ENCODE results near the gene LRRC47.

The LRRC47 gene

DNA sequence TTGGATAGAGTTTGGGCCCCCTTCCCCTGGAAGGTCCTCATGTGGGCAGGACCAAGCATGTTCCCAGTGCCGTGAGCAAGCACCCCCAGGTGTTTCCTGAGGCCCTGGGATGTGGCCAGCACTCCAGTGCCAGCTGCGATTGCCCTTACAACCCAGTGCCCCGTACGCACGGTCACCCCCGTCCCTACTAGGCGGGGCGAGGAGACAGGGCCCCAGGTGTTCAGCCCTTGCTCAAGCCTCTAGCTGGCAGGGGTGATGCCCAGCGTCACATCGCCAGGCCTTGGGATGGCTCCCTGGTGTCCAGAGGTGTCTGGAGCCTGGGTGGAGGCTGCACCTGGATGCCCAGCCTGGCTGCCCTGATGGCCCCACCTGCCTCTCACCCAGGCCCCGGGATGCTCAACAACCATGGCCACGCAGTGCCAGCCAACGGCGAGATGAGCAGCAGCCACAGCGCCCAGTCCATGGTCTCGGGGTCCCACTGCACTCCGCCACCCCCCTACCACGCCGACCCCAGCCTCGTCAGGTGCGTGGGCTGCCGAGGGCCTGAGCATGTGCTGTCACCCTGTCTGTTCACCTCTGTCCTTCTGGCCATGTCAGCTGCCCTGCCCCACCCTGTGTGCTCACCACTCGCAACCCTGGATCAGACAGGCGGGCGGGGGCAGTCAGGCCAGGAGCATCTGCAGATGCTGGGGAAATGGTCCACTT lies 65.6 kb downstream of the LRRC47 start:
- H3K4me1 ChIP-seq (ENCODE audit: control insufficient read depth in 5 of 5, insufficient read depth in 5 of 5, low read length in 5 of 5): peaks cover 0 to 21% (median 6%) of the 10 kb centered on the region in 5 donors
- peaks cover 34 to 70% (median 55%) of the 10 kb centered on the region in 5 donors for H3K27me3 ChIP-seq (ENCODE audit: control insufficient read depth in 5 of 5, insufficient read depth in 4 of 5, low read length in 5 of 5)
- H3K27ac ChIP-seq (ENCODE audit: low read depth, low read length): no peak overlapping the region
- H3K9me3 ChIP-seq (ENCODE audit: control insufficient read depth in 5 of 5, low read length in 5 of 5): no peaks in the 10 kb centered on the region
- no peak overlapping the region for H3K4me3 ChIP-seq (ENCODE audit: low read depth in 1 of 5, low read length in 5 of 5)
- H3K9ac ChIP-seq (ENCODE audit: low read length in 5 of 5): no peak overlapping the region
- H3K36me3 ChIP-seq (ENCODE audit: control insufficient read depth in 5 of 5, insufficient read depth in 5 of 5, low read length in 5 of 5): peaks cover 0 to 14% (median 2%) of the 10 kb centered on the region in 5 donors

DNA sequence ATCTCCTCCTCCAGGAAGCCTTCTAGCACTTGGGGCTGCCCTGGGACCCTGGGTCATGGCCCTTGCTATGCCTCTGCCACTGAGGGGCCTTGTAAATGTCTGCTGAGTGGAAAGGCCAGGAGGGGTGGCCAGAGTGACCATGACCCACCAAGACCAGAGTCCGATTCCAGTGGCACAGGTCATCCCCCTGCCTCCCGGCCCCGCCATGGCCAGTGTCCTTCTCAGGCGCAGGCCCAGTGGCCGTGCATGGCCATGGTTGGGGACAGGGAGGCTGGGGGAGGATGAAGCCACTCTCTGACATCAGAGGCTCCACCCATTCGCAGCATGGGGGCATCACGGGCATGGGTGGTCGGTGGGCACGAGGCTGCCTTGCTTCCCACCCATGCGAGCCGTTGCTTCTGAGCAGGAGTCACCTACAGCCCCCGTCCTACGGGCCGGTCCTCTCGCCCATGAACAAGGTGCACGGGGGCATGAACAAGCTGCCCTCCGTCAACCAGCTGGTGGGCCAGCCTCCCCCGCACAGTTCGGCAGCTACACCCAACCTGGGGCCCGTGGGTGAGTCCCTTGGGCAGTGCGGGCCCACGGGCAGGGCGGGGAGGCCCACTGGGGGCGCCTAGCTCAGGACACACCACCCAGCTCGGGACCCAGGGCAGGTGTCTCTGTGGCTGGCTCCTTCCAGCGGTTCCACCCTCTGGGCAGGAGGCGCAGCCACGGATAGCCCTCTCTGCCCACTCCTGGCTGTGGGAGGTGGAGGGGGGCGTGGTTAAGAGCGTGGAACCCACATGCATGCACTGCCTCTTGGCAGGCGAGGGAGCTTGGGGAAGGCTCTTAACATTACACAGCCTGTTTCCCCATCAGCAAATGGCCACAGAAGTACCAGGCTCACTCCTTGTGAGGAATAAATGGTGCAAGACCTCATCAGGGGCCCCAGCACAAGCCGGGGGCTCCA lies 66.4 kb downstream of the LRRC47 start:
- Histone ChIP-seq H3K9ac (ENCODE audit: low read length in 5 of 5) (no peak overlapping the region), H3K36me3 (ENCODE audit: control insufficient read depth in 5 of 5, insufficient read depth in 5 of 5, low read length in 5 of 5) (peaks cover 0 to 7% (median 0%) of the 10 kb centered on the region in 5 donors), H3K9me3 (ENCODE audit: control insufficient read depth in 5 of 5, low read length in 5 of 5) (no peaks in the 10 kb centered on the region), H3K4me3 (ENCODE audit: low read depth in 1 of 5, low read length in 5 of 5) (no peak overlapping the region), H3K27ac (ENCODE audit: low read depth, low read length) (no peak overlapping the region), H3K4me1 (ENCODE audit: control insufficient read depth in 5 of 5, insufficient read depth in 5 of 5, low read length in 5 of 5) (peaks cover 0 to 21% (median 6%) of the 10 kb centered on the region in 5 donors), H3K27me3 (ENCODE audit: control insufficient read depth in 5 of 5, insufficient read depth in 4 of 5, low read length in 5 of 5) (peaks cover 34 to 70% (median 55%) of the 10 kb centered on the region in 5 donors)

Measured in subcutaneous abdominal adipose tissue (tissue), 5 donors.